ENCODE data around the gene ERCC2. TPM values are rescaled to one million over a fixed set of nuclear protein-coding genes. Genes with fewer than 3 reads are reported as not detected.

Gene ERCC2
- total and polyA plus RNA-seq, 2 of the 8 experiments (the other 6 are each of a cell fraction or from before 2014, with no cell fraction given) = 107 to 117 TPM

DNA sequence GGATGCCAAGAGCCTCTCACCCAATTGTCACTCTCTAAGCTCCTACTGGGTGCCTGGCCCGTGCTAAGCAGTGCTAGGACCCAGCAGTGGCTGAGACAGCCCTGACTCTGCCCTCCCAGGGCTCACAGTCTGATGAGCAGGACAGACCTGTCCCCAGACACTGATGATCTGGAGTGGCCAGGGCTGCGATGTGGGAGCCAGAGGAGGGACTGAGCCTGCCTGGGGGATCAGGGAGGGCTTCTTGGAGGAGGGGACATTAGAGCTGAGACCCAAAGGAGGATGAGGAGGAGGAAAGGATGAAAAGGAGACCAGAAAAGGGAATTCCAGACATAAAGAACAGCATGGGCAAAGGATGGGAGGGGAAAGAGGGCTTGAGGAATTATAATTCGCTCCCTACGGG is 46.8 kb upstream of the ERCC2 start:
- H3K4me1 ChIP-seq (replicated peaks in 1 of 4; ENCODE audit: control insufficient read depth in 3 of 4, insufficient read depth in 4 of 4, low read length in 3 of 4) = peaks cover 0 to 4% (median 2%) of the 10 kb centered on the region in 4 experiments; a peak in 2 of 7 replicates
- no peak overlapping the region for H3K9ac ChIP-seq (replicated peaks in 1 of 4; ENCODE audit: extremely low read depth in 1 of 4, low read depth in 3 of 4, low read length in 3 of 4)
- H4K91ac ChIP-seq (replicated peaks; ENCODE audit: insufficient read length, low read length) = no peak overlapping the region
- no peak overlapping the region for H2AK5ac ChIP-seq (ENCODE audit: low read depth, low read length)
- peaks cover 0 to 7% of the 10 kb centered on the region in 2 experiments for H4K20me1 ChIP-seq (replicated peaks in 1 of 2; ENCODE audit: control insufficient read depth in 1 of 2, insufficient read depth in 2 of 2, low read length in 2 of 2)
- no peak overlapping the region for H2BK20ac ChIP-seq (ENCODE audit: low read length)
- H3K79me2 ChIP-seq (ENCODE audit: control insufficient read depth in 1 of 2, insufficient read depth in 2 of 2, low read length in 2 of 2) = peaks cover 0 to 3% of the 10 kb centered on the region in 2 experiments; a peak in 1 of 4 replicates
- no peak for FAIRE-seq
- H3K27ac ChIP-seq (ENCODE audit: low read depth, low read length) = no peak overlapping the region
- H3K27me3 ChIP-seq (replicated peaks in 1 of 4; ENCODE audit: control insufficient read depth in 3 of 4, extremely low read depth in 1 of 4, insufficient read depth in 3 of 4, low read length in 3 of 4) = no peaks in the 10 kb centered on the region
- H3K23ac ChIP-seq (ENCODE audit: insufficient read length) = no peak overlapping the region
- no peak overlapping the region for H4K8ac ChIP-seq (ENCODE audit: extremely low read depth, insufficient read depth, low read length)
- WGBS, 2 experiments (ENCODE audit: extremely low coverage in 1 of 2, insufficient coverage in 1 of 2, insufficient read length in 1 of 2, insufficient replicate concordance in 2 of 2, low coverage in 1 of 2, low lambda C conversion rate in 2 of 2, missing lambda C conversion rate in 1 of 2) = 85% methylated on average over 4 of the region's 4 CpGs; no CpG with 5 or more reads in 1 of the 2 experiments
- H3K18ac ChIP-seq (ENCODE audit: extremely low read depth, low read length) = no peak overlapping the region
- H2AFZ ChIP-seq (ENCODE audit: low read length) = no peak overlapping the region
- H2BK15ac ChIP-seq (ENCODE audit: low read length) = no peak overlapping the region
- H3K36me3 ChIP-seq (ENCODE audit: control insufficient read depth in 2 of 4, insufficient read depth in 4 of 4, low read length in 3 of 4) = peaks cover 5 to 25% (median 17%) of the 10 kb centered on the region in 4 experiments; a peak in 7 of 8 replicates
- H2BK5ac ChIP-seq (ENCODE audit: low read depth, low read length) = no peak overlapping the region
- H3K14ac ChIP-seq (ENCODE audit: insufficient read length) = no peak overlapping the region
- no peaks in the 10 kb centered on the region for H3K23me2 ChIP-seq (ENCODE audit: low read depth, low read length)
- H3K4ac ChIP-seq (replicated peaks; ENCODE audit: insufficient read length, low read depth, low read length) = no peak overlapping the region
- H3K79me1 ChIP-seq (ENCODE audit: low read depth, low read length) = peaks cover 2% of the 10 kb centered on the region; the same call in 1 of the 2 replicates
- no peak overlapping the region for H3K4me2 ChIP-seq (ENCODE audit: insufficient read depth in 1 of 2, low read depth in 2 of 2, low read length in 2 of 2)
- no peak overlapping the region for H2BK120ac ChIP-seq (replicated peaks; ENCODE audit: low read depth, low read length)
- H4K5ac ChIP-seq (ENCODE audit: insufficient read length, low read depth, low read length) = no peak overlapping the region
- no peak overlapping the region for H3K56ac ChIP-seq (replicated peaks; ENCODE audit: insufficient read length, low read depth, low read length)
- no peaks in the 10 kb centered on the region for H3K9me3 ChIP-seq (ENCODE audit: insufficient read depth in 2 of 2, low read depth in 1 of 2, low read length in 1 of 2)
- no peak overlapping the region for H3K4me3 ChIP-seq (ENCODE audit: extremely low read depth in 1 of 4, insufficient read depth in 2 of 4, low read depth in 3 of 4, low read length in 4 of 4)
- H2BK12ac ChIP-seq (ENCODE audit: low read depth, low read length) = no peak overlapping the region
- no peak for DNase-seq (ENCODE audit: low read depth in 1 of 2, low spot score in 2 of 2)
- POLR2A ChIA-PET (ENCODE audit: partially characterized antibody) = interaction anchor here (0.9 to 1.5 kb wide), 5 partner anchors 10 to 65 kb away, joined by 3 to 5 read pairs (median 4); partner anchors contain the start of gene PPP1R13L
- CTCF ChIA-PET (ENCODE audit: partially characterized antibody) = interaction anchor here (1.0 to 4.0 kb wide), 5 partner anchors 22 to 241 kb away, joined by 3 to 15 read pairs (median 3); no protein-coding TSS in a partner anchor
- TF ChIP-seq CEBPB (IDR thresholded peaks at IDR 0.05; ENCODE audit: low read depth, low read length) (no peak), CHD2 (IDR thresholded peaks at IDR 0.05; ENCODE audit: low read length) (no peak), CTBP2 (IDR thresholded peaks at IDR 0.05; ENCODE audit: borderline replicate concordance, insufficient read depth, insufficient read length, low read length) (no peak), ASH2L (IDR thresholded peaks at IDR 0.05; ENCODE audit: low read length) (no peak), GTF2F1 (IDR thresholded peaks at IDR 0.05; ENCODE audit: borderline replicate concordance, low read depth, low read length) (no peak), BCL11A (IDR thresholded peaks at IDR 0.05; ENCODE audit: low read depth in 2 of 2, low read length in 2 of 2) (no peak), BRCA1 (IDR thresholded peaks at IDR 0.05; ENCODE audit: low read depth, low read length) (no peak), TAF1 (IDR thresholded peaks at IDR 0.05; ENCODE audit: low read depth, low read length) (no peak), SP4 (IDR thresholded peaks at IDR 0.05; ENCODE audit: low read length) (no peak), TEAD4 (IDR thresholded peaks at IDR 0.05; ENCODE audit: low read depth, low read length) (no peak), POU5F1 (IDR thresholded peaks at IDR 0.05; ENCODE audit: low read depth, low read length) (no peak)
- TF ChIP-seq, protein P1, sequence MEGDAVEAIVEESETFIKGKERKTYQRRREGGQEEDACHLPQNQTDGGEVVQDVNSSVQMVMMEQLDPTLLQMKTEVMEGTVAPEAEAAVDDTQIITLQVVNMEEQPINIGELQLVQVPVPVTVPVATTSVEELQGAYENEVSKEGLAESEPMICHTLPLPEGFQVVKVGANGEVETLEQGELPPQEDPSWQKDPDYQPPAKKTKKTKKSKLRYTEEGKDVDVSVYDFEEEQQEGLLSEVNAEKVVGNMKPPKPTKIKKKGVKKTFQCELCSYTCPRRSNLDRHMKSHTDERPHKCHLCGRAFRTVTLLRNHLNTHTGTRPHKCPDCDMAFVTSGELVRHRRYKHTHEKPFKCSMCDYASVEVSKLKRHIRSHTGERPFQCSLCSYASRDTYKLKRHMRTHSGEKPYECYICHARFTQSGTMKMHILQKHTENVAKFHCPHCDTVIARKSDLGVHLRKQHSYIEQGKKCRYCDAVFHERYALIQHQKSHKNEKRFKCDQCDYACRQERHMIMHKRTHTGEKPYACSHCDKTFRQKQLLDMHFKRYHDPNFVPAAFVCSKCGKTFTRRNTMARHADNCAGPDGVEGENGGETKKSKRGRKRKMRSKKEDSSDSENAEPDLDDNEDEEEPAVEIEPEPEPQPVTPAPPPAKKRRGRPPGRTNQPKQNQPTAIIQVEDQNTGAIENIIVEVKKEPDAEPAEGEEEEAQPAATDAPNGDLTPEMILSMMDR (IDR thresholded peaks at IDR 0.05; ENCODE audit: control extremely low read depth in 1 of 3, insufficient read depth in 1 of 3, low read depth in 1 of 3, low read length in 3 of 3) = no peak
